Subcutaneous adipose tissue (tissue), 4 donors: ENCODE data around the gene FCRL6. TPM values are rescaled to one million over a fixed set of nuclear protein-coding genes. Genes with fewer than 3 reads are reported as not detected.

Experiments
- CTCF ChIP-seq: fragments of 450-650 bp; IDR thresholded peaks from one replicate; pipeline ENCODE4 v1.5.1; 2016; ENCODE audit warnings: low read depth, mild to moderate bottlenecking, control low read depth, antibody characterized with exemption, moderate library complexity
- total RNA-seq, 4 donors: library from RNA; depleted of rRNA; stranded (reverse); fragments of >200 nt; gene quantifications; one replicate each; pipeline ENCODE4 v1.1.0, GENCODE V29; 2016

The FCRL6 gene
- total RNA-seq, 4 donors from 2014 or later = 0.34 to 0.44 TPM; not detected in 2

GRCh38 chr1:159786465-159786864 lies 15.7 kb upstream of the FCRL6 start:
- TF ChIP-seq CTCF = no peak

DNA sequence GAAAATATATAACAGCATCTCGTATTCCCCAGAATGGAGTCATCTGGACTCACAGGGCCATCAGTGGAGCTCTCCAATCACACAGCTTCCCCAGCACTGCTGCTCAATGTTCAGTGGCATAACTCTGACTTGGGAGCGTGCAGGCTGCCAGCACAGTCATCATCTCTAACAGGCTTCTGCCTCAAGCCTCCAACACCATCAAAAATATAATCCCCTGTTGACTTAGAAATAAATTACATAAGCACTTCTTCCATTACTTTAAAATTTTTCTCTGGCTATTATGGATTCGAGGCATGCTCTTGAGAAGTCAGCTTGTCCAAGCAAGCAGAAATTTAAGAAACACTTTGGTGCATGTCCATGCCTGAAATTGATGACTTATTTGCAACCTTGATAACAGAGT lies 15.2 kb upstream of the FCRL6 start:
- no peak for TF ChIP-seq CTCF

DNA sequence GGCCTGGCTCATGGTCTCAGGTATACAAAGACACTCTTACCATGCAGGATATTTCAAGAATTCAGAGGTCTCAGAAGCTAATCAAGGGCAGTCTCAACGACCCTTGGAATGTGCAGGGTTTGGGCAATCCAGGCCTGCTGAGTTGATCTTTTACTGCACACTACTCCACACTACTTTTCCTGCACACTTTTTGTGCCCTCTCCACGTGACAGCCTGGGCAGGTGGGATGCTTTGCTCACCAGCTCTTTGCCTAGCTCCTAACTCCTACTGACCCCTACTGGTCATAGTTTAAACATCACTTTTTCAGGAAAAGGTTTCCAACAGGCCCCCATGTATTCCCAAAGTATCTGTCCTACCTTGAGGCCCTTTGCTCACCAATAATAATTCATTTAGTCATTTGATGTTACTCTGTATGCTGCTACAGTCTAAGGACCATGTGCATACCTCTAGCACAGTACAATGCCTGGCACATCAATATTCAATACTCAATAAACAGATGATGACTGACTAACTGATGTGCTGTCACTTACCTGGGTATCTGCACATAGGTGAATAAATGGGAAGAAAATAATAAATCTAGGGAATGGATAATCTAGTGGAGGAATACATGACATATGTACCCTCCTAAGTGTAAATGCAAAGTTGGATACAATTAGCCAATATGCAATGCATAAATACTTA lies 11.8 kb upstream of the FCRL6 start:
- TF ChIP-seq CTCF = no peak

- TF ChIP-seq CTCF = no peak
Observed at GRCh38 chr1:159791031-159791430, 11.1 kb upstream of the FCRL6 start.

DNA sequence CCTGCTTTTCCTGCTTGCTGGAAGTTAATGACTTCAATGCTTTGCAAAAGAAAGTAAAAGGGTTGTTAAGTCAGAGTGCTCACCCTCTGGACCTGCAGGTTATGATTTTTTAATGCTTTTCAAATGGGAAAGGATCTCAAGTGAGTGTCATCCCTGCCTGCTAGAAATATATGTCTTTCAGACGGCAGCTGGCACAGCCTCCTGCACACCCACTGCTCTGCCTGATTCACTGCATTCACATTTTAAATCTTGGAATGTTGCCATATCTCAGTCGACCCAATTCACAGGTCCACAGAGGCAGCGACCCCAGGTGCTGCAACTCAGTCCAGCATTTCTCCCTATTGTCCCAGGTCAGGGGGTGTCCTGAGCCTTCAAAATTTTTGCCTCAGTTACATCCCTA lies 10.7 kb upstream of the FCRL6 start:
- TF ChIP-seq CTCF = no peak

- TF ChIP-seq CTCF = no peak
Observed at GRCh38 chr1:159795534-159795933, 6.6 kb upstream of the FCRL6 start.

DNA sequence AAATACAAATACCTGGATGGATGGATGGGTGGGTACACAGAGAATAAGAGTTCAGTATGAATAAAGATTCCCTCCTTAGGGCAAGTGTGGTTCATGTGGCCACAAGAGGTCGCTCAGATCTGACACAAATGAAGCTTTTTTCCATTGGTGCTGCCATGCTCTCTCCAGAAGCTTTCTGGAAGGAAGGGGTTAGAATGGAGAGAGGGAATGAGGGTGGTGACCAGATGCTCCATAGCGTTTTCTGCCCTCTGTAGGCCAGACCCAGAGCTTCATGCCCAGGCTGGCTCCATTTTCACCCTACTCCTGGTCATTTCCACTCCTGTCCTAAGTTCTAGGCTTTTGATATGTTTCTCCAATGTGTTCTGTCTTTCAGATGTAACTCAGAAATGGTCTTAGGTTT lies 3.3 kb upstream of the FCRL6 start:
- TF ChIP-seq CTCF = no peak
